Retina (tissue), 1 donor: ENCODE results near the gene PTOV1.
"Not testable (repeated sequence)": the region's sequence is repeated elsewhere in the genome, so short reads cannot be mapped to it uniquely, and the experiment has no call there.

Experiments
- DNase-seq: peaks from one replicate; pipeline ENCODE4 v3.0.0-alpha.2; 2016

The PTOV1 gene

DNA sequence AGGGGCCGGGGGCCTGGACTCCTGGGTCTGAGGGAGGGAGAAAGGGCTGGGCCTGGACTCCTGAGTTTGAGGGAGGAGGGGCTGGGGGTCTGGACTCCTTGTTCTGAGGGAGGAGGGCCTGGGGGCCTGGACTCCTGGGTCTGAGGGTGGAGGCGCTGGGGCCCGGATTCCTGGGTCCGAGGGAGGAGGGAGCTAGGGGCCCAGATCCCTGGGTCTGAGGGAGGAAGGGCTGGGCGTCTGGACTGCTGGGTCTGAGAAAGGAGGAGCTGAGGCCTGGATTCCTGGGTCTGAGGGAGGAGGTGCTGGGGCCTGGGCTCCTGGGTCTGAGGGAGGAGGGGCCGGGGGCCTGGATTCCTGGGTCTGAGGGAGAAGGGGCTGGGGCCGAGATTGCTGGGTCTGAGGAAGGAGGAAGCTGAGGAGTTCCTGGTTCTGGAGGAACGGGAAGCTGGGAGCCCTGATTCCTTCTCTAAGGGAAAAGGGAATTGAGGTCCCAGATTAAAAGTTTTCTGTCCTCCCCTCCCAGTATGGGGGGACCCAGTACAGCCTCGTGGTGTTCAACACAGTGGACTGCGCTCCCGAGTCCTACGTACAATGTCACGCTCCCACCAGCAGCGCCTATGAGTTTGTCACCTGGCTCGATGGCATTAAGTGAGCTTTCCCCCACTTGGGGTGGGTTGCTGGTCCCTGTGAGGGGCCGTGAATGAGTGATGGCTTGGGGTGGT is 32.1 kb upstream of the PTOV1 start:
- no peak for DNase-seq

DNA sequence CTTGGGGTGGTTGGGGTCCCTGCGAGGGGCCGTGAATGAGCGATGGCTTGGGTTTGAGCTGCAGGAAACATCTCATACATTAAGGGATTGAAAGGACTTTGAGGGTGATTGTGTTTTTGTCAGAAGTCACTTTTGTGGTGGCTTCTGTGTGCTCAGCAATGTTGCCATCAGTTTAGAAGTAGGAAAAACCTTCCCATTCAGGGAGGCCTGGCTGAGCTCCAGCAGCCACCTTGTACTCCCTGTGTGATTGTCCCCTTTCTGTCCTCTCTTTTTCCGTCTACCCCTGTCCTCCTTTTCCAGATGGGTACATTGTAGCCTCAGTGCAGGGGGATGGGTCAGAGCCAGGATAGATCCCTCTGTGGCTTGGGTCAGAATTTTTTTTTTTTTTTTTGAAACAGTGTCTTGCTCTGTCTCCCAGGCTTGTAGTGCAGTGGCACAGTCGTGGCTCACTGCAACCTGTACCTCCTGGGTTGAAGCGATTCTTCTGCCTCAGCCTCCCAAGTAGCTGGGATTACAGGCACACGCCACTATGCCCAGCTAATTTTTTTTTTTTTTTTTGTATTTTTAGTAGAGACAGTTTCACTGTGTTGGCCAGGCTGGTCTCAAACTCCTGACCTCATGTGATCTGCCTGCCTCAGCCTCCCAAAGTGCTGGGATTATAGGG is 31.4 kb upstream of the PTOV1 start:
- DNase-seq = not testable (repeated sequence)

DNA sequence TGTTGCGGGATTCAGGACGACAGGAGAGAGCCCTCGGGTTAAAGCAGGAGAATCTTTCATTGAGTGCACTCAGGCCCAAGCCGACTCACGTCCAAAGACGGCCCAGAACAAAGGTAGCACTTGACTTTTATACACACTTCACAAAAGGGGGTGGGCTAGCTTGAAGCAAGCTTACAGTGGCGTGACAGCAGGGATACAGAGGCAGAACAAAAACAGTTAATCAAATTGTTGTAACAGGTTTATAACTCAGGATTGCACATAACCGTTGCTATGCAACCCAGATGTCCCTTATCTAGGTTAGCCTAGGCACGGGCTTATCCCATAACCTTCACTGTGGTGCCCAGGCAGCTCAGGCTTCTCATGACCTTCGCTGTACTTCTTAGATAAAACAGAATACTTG is 30.8 kb upstream of the PTOV1 start:
- DNase-seq = no peak

DNA sequence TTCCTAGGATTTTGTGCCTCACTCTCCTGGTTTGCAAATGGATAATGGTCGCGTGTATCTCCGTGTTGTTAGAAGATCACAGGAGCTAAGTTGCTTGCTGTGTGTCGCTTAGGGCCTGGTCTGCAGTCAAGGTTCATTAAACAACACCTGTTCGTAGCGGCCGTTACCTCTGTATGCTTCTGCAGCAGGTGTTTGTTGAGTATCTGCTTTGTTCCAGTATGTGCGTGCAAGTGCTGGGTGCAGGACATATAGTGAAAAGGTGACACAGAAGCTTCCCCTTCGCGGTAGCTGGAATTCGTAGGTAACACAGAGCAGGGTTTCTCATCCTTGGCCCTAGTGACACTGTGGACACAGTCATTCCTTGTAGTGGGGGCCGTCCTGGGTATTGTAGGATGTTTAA is 27.5 kb upstream of the PTOV1 start:
- no peak for DNase-seq

GRCh38 chr19:49824662-49825061 is 26.3 kb upstream of the PTOV1 start:
- DNase-seq = no peak

- DNase-seq = no peak
Observed at GRCh38 chr19:49827034-49827433, 23.9 kb upstream of the PTOV1 start.

DNA sequence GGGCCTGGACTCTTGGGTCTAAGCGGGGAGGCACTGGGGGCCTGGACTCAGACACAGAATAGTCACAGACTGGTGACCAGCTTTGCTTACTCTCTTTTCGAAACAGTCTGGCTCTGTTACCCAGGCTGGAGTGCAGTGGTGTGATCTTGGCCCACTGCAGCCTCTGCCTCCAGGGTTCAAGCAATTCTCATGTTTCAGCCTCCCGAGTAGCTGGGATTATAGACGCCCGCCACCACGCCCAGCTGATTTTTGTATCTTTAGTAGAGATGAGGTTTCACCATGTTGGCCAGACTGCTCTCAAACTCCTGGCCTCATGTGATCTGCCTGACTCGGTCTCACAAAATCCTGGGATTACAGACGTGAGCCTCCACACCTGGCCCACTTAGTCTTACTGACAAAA is 21.8 kb upstream of the PTOV1 start:
- no peak for DNase-seq

DNA sequence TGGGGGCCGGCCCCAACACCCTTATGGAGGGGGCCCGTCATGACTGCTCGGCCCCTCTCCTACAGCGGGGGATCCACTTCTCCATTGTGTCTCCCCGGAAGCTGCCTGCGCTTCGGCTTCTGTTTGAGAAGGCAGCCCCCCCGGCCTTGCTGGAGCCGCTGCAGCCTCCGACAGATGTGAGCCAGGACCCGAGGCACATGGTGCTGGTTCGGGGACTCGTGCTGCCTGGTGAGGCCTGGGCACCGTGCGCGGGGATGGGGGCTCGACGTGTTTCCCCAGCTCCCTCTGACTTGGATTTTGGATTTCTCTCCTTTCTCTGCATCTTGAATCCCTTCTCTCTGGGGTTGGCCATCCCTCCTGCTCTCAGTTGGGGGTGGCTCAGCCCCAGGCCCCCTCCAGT is 21.2 kb upstream of the PTOV1 start:
- DNase-seq = no peak

DNA sequence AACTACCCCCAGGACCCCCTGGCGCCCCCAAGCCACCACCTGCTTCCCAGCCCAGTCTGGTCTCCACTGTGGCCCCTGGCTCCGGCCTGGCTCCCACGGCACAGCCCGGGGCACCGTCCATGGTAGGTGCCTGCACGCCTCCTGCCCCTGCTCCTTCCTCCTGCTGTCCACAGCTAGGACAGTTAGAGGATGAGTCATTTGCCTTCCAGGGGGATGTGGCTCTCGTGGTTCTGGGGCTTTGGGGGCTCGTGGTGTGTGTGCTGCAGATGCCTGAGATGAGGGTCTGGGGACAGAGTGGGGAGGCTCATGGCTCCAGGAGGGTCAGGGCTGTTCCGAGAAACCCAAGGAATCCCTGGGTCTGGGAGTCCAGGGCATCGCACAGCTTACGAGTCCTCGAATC is 20.2 kb upstream of the PTOV1 start:
- no peak for DNase-seq

DNA sequence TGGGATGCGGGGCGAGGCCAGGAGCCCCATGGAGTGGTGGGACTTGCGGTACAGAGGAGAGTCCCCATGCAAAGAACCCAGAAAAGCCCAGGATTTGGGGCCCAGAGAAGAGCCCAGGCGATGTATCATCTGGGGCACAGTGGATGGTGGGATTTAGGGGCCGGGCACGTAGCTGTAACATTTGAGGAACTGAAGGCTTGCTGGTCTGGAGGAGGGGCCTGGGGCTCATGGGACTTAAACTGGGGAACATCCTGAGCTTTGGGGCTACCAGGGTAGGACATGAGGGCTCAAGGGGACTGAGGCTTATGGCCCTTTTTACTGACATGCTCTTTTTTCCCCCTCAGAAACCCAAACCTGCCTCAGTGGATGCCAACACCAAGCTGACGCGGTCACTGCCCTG is 19.4 kb upstream of the PTOV1 start:
- no peak for DNase-seq

- no peak for DNase-seq
Observed at GRCh38 chr19:49832556-49832955, 18.4 kb upstream of the PTOV1 start.

DNA sequence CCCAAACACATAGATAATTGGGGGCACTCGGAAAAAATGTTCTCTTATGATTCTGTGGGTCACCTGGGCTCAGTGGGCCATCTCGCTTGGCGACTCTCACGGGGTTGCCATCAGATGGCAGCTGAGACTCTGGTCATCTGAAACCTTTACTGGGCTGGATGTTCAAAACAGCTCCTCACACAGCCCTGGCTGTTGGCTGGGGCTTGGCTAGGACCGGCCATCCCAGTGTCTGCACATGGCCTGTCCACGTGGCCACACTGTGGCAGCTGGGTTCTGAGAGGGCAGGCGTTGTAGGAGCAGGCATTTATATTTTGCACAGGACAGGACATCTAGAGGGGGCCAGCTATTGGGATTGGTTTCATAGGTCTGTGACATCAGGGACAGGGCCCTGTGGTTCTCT is 17.4 kb upstream of the PTOV1 start:
- no peak for DNase-seq

DNA sequence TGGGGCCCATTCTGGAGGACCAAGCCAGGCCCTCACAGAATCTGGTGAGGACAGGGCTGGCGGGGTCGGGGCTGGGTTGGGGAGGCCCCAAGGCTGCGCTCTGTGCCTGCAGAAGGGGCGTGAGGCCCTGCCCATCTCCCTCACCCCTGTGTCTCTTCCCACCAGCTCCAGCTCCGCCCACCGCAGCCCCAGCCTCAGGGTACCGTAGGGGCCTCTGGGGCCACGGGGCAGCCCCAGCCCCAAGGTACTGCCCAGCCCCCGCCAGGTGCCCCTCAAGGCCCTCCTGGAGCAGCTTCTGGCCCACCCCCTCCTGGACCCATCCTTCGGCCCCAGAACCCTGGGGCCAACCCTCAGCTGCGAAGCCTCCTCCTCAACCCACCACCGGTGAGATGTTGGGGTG is 15.4 kb upstream of the PTOV1 start:
- no peak for DNase-seq

DNA sequence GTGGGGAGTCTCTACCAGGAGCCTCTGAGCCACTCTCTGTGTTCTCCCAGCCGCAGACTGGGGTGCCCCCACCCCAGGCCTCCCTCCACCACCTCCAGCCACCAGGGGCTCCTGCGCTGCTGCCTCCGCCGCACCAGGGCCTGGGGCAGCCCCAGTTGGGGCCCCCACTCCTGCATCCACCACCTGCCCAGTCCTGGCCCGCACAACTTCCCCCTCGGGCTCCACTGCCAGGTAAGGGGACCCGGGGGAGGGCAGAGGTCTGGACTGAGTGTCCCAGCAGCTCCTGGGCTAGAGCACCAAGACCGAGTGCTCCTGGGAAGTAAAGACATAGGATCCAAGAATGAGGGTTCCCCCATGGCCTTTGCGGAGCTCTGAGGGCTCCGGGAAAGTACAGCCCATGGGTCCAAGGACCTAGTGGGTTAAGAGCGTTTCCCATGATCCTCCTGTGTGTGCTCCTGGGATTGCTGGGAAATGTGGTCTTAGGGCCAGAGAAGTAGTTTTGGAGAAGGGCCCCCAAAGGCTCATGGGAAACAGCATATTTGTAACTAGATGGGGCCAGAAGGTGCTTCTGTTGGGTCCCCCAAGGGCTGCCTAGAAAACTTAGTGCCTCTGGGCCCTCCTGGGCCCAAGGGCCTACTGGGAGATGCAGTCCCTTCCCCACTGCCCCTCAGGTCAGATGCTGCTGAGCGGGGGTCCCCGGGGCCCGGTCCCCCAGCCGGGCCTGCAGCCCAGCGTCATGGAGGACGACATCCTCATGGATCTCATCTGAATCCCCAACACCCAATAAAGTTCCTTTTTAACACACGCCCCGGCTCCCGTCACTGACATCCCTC is 14.6 kb upstream of the PTOV1 start:
- no peak for DNase-seq

DNA sequence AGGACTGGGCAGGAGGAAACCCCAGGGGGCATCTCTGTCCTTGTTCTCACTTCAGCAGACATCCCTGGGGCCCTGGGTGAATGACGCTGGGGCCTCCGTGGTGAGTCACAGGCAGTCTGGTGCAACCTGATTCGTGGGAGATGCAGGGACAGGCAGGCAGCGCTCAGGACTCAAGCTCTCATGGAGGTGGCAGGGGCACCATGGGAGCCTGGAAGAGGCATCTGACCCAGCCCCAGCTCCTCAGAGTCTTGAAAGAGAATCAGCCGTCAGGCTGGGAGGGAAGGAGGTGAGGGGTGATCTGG is 14.0 kb upstream of the PTOV1 start:
- DNase-seq = no peak

- no peak for DNase-seq
Observed at GRCh38 chr19:49837425-49837824, 13.5 kb upstream of the PTOV1 start.

GRCh38 chr19:49838885-49839588 is 11.9 kb upstream of the PTOV1 start:
- DNase-seq = no peak

- DNase-seq = no peak
Observed at GRCh38 chr19:49839713-49840112, 11.2 kb upstream of the PTOV1 start.

DNA sequence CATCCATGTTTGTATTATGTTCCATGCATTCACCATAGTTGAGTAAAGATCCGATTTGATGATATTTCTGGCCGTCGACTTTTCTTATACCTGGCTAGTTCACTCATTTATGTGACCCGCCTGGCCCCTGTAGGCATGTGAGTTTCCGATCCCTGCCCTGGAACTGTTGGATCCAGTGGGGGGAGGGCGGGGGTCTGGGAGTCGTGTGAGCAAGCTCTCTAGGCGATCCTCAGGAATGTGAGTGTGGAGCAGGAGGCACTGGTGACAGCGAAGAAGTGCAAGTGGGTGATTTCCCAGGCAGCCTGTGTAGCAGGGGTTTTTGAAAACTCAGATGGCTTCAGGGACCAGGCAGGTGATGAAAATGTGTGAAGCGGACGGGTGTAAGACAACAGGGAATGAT is 10.6 kb upstream of the PTOV1 start:
- no peak for DNase-seq

DNA sequence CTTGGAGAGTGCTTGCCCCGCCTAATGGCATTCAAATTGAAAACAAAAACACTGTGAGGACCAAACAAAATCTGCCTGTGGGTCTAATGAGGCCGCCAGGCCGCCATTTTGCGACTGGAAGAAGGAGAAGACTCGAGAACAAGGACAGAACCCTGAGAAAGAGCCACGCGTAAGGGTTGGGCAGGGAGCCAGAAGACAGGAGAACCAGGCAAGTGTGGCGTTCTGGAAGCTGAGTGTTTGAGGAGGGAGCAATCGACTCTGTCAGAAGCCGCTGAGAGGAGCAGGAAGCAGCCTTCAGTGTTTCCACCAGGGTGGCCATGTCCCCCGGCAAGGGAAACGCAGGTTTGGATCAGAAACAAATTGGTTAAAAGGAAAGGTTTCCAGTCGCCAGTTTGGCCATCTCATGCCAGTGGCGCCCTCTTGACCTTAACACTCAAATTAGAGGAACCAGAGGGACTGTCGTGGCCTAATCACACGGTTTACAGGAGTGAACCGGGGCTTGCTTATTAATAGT is 10.2 kb upstream of the PTOV1 start:
- DNase-seq = no peak

DNA sequence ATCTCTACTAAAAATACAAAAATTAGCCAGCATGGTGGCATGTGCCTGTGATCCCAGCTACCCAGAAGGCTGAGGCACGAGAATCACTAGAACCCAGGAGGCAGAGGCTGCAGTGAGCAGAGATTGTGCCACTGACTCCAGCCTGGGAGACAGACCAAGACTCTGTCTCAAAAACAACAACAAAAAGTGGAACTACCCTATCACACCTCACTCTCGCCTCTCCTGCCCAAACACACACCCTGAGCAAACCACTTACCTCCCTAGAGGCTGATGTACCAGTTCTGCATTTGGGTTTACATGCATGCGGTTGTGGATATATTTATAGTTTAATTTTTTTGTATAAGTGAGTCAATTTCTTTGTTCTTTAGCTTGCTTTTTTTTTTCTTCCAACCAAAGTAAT is 7.7 kb upstream of the PTOV1 start:
- no peak for DNase-seq

GRCh38 chr19:49844138-49845095 is 6.5 kb upstream of the PTOV1 start:
- no peak for DNase-seq
